CD4-positive, alpha-beta T cell treated with Interleukin-6 for 4 hours (primary cell): ENCODE results near the gene JAZF1.
"Not testable (repeated sequence)": the region's sequence is repeated elsewhere in the genome, so short reads cannot be mapped to it uniquely, and the experiment has no call there.

Source experiments
- DNase-seq: peaks from one replicate; pipeline ENCODE4 v3.0.0-alpha.2; 2020; ENCODE audit warnings: mixed read lengths

Gene JAZF1

DNA sequence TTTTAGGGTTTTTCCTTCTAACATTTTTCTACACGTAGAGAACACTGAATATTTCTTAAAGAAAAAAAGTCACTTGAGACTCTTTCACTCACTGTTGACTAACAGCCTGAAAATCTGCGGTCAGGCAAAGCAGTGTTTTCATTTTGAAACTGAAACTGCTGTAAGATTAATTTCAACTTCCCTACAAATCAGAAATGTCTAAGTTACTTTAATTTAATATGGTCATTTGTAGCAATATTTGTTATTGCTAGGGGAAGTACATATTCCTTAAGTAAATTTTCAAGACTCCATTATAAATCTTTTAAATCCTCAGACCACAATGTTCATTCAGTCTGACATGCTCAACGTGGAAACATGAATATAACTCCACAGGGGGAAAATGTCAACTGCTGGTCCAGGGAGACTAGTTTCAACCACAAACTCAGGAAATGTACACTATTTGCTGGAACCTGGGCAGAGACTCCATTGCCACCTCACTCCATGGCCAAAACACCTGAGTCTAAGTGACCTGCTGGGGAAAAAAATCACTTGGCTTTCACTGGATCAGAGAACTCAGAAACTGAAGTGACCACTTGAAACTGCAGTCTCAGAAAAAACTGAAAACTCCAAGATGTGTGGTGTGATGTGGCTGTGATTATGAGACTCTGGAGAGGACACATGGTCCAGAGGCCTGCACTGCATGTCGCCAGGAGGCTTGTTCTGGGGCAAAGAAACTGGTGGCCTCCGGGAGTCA lies 279.4 kb downstream of the JAZF1 start:
- DNase-seq: peak; percentile 30

GRCh38 chr7:27900006-27900405 lies 280.6 kb downstream of the JAZF1 start:
- DNase-seq: no peak

GRCh38 chr7:27899601-27900000 lies 281.0 kb downstream of the JAZF1 start:
- no peak for DNase-seq

DNA sequence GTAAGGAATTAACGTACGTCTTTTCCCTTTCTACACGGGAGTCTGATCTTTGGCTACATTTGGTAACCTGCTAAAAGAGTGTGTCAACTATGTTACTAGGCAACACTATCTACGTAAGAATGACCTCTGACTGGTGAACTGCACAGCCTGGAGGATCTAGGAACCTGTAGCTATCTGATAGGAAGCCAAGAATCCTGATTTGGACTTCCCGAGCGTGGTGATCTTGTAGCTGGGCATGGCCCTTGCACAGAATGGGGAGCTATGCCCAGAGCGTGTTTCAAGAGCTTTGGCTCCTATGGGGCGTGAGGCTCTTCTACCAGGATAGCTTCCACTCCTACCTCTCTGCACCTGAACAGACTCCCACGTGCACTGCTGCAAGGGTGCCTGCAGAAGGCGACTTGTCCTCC lies 283.2 kb downstream of the JAZF1 start:
- DNase-seq: no peak

- no peak for DNase-seq
Observed at GRCh38 chr7:27897001-27897400, 283.6 kb downstream of the JAZF1 start.

DNA sequence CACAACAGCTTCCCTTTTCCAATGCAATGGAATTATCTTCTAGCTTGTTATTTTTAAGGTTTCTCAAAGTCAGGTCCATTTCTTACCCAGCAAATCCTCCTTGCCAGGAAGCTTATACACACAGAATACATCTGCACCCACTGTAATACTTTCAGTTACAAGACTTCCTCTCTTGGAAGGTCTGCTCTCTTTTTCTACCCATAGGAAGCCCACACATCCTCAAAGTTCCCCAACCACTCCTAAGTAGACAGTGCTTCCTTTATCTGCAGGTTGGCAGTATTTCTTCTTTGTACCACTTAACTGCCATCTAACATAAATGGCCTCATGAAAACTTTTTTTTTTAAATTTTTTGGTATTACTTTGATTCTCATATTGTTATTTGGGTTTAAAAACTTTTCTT lies 285.0 kb downstream of the JAZF1 start:
- no peak for DNase-seq

- DNase-seq: no peak
Observed at GRCh38 chr7:27890205-27890849, 290.3 kb downstream of the JAZF1 start.

DNA sequence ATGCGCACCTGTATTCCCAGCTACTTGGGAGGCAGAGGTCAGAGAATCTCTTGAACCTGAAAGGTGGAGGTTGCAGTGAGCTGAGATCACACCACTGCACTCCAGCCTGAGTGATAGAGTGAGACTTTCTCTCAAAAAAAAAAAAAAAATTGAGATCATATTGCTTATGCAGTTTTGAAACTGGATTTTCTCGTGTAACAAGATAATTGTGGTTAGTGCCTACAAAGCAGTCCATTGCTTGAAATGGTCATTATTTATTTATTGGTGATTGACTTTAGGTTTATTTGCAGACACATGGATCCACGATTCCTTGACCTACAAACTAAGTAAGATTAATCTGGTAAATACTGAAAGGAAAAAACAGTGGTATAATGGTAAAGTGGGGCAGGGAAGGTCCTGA lies 290.8 kb downstream of the JAZF1 start:
- no peak for DNase-seq

- no peak for DNase-seq
Observed at GRCh38 chr7:27888736-27889135, 291.9 kb downstream of the JAZF1 start.

DNA sequence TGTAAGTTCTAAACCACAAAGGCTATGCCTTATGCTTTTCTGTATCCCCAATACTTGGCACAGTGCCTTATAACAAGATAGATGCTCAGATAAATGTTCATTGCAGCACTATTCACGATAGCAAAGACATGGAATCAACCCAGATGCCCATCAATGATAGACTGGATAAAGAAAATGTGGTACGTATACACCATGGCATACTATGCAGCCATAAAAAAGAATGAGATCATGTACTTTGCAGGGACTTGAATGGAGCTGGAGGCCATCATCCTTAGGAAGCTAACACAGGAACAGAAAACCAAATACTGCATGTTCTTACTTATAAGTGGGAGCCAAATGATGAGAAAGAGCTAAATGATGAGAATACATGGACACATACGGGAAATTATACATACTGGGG lies 293.9 kb downstream of the JAZF1 start:
- DNase-seq: not testable (repeated sequence)

GRCh38 chr7:27885652-27886051 lies 294.9 kb downstream of the JAZF1 start:
- no peak for DNase-seq

- no peak for DNase-seq
Observed at GRCh38 chr7:27883696-27884095, 296.9 kb downstream of the JAZF1 start.

DNA sequence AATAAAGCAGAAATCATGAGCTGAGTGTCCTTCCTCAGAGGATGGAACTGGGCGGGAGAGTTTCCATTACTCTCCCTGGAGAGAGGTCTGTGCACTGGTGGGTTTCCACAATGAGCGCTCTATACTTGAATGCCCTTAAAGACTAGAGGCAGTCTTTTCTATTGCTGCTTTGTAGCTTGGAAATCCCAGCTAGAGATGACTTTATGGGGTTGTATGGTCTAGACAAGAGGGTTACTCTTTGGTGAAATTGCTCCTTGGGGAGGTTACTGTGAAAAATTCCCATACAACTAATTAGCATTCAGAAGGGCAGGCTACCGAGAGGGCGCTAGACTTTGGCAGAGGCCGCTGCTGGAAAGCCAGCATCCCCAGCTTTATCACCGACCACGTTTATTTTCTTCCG lies 303.8 kb downstream of the JAZF1 start:
- DNase-seq: no peak

DNA sequence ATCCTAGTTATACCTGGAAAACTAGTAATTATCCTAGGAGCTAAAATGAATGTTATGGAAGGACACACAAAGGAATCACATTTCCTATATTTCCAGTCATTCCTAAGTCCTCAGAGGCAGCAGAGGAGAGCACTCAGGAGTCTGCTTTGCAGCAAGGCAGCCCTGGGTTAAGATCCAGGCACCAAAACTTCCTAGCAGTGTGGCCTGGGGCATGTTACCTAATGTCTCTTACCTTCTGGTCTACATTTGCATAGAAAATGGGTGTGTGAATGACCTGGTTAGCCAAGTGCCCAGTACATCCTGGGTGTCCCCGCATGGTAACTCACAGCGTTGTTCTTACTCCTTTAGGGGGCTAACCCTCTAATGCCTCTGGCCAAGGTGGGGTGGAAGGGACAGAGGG lies 304.8 kb downstream of the JAZF1 start:
- DNase-seq: no peak

- no peak for DNase-seq
Observed at GRCh38 chr7:27875061-27875460, 305.5 kb downstream of the JAZF1 start.

GRCh38 chr7:27873981-27874957 lies 306.3 kb downstream of the JAZF1 start:
- no peak for DNase-seq

- DNase-seq: no peak
Observed at GRCh38 chr7:27872356-27873275, 308.0 kb downstream of the JAZF1 start.

DNA sequence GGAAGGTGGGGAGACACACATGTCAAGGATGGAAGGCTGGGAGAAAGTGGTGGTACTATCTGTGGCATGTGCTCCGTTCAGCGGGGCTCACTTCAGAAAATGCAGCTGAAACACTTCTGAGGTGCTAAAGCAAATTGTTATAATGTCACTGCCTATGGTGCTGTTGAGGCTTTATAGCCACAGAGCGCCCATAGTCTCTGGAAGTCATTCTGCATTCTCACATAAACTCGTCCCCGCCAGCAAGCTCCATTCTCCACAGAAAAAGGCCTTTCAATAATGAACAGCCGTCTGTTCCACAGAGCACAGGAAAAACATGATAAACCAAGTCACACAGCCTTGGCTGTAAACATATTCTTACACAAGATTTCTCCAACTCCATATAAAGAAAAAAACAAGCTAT lies 308.7 kb downstream of the JAZF1 start:
- no peak for DNase-seq

GRCh38 chr7:27871086-27871485 lies 309.5 kb downstream of the JAZF1 start:
- DNase-seq: no peak

- no peak for DNase-seq
Observed at GRCh38 chr7:27870595-27870994, 310.0 kb downstream of the JAZF1 start.

DNA sequence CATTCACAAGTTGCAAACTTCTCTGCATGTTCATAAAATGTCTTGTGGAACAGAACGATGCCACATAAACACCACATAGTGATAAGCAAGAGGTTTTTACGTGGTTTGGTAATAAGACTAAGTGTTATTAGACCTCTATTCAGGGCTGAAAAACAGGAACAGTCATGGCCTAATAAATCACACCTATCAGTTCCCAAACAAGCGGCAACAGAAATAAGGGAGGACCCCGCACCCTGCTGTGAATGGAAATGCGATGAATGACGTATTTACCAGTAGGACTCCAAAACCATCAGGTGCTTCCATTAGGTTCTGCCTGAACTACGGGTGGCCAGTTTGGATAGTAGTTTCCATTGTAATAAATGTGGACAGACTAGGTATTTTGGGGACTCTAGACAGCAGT lies 311.5 kb downstream of the JAZF1 start:
- DNase-seq: no peak

- no peak for DNase-seq
Observed at GRCh38 chr7:27868131-27868550, 312.5 kb downstream of the JAZF1 start.
